Body of pancreas (tissue), 4 donors: ENCODE measurements around the gene ETFA.

Experiments
- POLR2A ChIP-seq, 3 donors: fragments of 450-650 bp; IDR thresholded peaks; one replicate each; pipeline ENCODE4 v1.6.1; 2016; ENCODE audit warnings: antibody characterized with exemption in 3 of 3, mild to moderate bottlenecking in 2 of 3
- TF ChIP-seq, protein P1 (sequence below), 7 experiments: fragments of 450-650 bp in 4 of 7; fragments of 200-600 bp in 3 of 7; sonication (generic) in 3 of 7; IDR thresholded peaks; one replicate each; pipeline ENCODE4 v1.5.1; 2016 to 2019; ENCODE audit warnings: antibody characterized with exemption in 7 of 7

DNA sequence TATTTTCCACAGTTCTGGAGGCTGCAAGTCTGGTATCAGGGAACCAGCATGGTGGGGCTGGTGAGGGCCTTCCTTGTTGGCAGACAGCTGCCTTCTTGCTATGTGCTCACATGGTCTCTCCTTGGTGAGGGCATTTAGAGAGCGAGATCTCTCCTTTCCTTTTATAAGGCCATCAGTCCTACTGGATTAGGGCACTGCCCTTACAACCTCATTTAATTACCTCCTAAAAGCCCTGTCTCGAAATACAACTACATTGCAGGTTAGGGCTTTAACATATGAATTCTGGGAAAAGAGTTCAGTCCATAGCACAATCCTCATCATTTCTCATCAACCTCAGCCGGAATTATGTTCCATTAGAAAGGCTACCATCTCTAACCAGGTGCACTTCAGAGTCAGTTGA, 47.2 kb upstream of the ETFA start:
- TF ChIP-seq, protein P1, sequence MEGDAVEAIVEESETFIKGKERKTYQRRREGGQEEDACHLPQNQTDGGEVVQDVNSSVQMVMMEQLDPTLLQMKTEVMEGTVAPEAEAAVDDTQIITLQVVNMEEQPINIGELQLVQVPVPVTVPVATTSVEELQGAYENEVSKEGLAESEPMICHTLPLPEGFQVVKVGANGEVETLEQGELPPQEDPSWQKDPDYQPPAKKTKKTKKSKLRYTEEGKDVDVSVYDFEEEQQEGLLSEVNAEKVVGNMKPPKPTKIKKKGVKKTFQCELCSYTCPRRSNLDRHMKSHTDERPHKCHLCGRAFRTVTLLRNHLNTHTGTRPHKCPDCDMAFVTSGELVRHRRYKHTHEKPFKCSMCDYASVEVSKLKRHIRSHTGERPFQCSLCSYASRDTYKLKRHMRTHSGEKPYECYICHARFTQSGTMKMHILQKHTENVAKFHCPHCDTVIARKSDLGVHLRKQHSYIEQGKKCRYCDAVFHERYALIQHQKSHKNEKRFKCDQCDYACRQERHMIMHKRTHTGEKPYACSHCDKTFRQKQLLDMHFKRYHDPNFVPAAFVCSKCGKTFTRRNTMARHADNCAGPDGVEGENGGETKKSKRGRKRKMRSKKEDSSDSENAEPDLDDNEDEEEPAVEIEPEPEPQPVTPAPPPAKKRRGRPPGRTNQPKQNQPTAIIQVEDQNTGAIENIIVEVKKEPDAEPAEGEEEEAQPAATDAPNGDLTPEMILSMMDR (IDR thresholded peaks at IDR 0.05), result no peak
- no peak for TF ChIP-seq POLR2A (IDR thresholded peaks at IDR 0.05)
